ENCODE results near the gene SIRPG. TPM values are rescaled to one million over a fixed set of nuclear protein-coding genes. Genes with fewer than 3 reads are reported as not detected.

SIRPG gene
- total and polyA plus RNA-seq, 2 of the 8 experiments (the other 6 are each of a cell fraction or from before 2014, with no cell fraction given), result 0.08 TPM; not detected in 1

DNA sequence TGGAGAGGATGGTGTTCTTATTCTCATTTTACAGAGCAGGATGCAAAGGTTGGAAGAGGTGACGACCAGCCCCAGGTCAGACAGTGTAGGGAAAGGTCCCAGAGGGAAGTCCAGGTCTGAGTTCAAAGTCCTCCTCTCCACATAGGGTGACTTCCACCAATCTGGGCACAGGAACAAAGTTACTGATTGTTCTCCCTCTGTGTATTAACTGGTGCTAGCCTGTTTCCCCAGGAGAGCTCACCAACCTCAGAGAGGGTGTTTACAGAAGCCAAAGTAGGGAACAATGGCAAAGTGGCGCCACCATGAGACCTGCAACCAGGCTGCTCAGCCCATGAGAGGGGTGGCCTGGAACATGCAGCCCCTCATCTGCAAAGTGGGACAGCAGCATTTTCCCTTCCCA is 21.0 kb downstream of the SIRPG start:
- Histone ChIP-seq H3K4me1 (replicated peaks in 1 of 4; ENCODE audit: control insufficient read depth in 3 of 4, insufficient read depth in 4 of 4, low read length in 3 of 4) (peaks cover 0 to 6% (median 2%) of the 10 kb centered on the region in 4 experiments; a peak in 4 of 7 replicates), H2BK5ac (ENCODE audit: low read depth, low read length) (no peak overlapping the region), H3K27me3 (replicated peaks in 1 of 4; ENCODE audit: control insufficient read depth in 3 of 4, extremely low read depth in 1 of 4, insufficient read depth in 3 of 4, low read length in 3 of 4) (no peaks in the 10 kb centered on the region), H4K91ac (replicated peaks; ENCODE audit: insufficient read length, low read length) (no peak overlapping the region), H4K20me1 (replicated peaks in 1 of 2; ENCODE audit: control insufficient read depth in 1 of 2, insufficient read depth in 2 of 2, low read length in 2 of 2) (no peaks in the 10 kb centered on the region), H3K9ac (replicated peaks in 1 of 4; ENCODE audit: extremely low read depth in 1 of 4, low read depth in 3 of 4, low read length in 3 of 4) (no peak overlapping the region), H3K14ac (ENCODE audit: insufficient read length) (no peak overlapping the region), H3K23ac (ENCODE audit: insufficient read length) (no peak overlapping the region), H3K27ac (ENCODE audit: low read depth, low read length) (no peak overlapping the region), H2BK120ac (replicated peaks; ENCODE audit: low read depth, low read length) (no peak overlapping the region), H3K4ac (replicated peaks; ENCODE audit: insufficient read length, low read depth, low read length) (no peak overlapping the region), H2AFZ (ENCODE audit: low read length) (no peak overlapping the region), H3K4me2 (ENCODE audit: insufficient read depth in 1 of 2, low read depth in 2 of 2, low read length in 2 of 2) (no peak overlapping the region), H3K56ac (replicated peaks; ENCODE audit: insufficient read length, low read depth, low read length) (no peak overlapping the region), H3K4me3 (ENCODE audit: extremely low read depth in 1 of 4, insufficient read depth in 2 of 4, low read depth in 3 of 4, low read length in 4 of 4) (no peak overlapping the region), H3K18ac (ENCODE audit: extremely low read depth, low read length) (no peak overlapping the region), H3K36me3 (ENCODE audit: control insufficient read depth in 2 of 4, insufficient read depth in 4 of 4, low read length in 3 of 4) (no peaks in the 10 kb centered on the region), H2BK12ac (ENCODE audit: low read depth, low read length) (no peak overlapping the region), H3K79me1 (ENCODE audit: low read depth, low read length) (no peaks in the 10 kb centered on the region), H2AK5ac (ENCODE audit: low read depth, low read length) (no peak overlapping the region), H4K5ac (ENCODE audit: insufficient read length, low read depth, low read length) (no peak overlapping the region), H3K79me2 (ENCODE audit: control insufficient read depth in 1 of 2, insufficient read depth in 2 of 2, low read length in 2 of 2) (no peaks in the 10 kb centered on the region), H2BK20ac (ENCODE audit: low read length) (no peak overlapping the region), H3K23me2 (ENCODE audit: low read depth, low read length) (no peaks in the 10 kb centered on the region), H4K8ac (ENCODE audit: extremely low read depth, insufficient read depth, low read length) (no peak overlapping the region), H2BK15ac (ENCODE audit: low read length) (no peak overlapping the region), H3K9me3 (ENCODE audit: insufficient read depth in 2 of 2, low read depth in 1 of 2, low read length in 1 of 2) (no peaks in the 10 kb centered on the region)
- FAIRE-seq, result no peak
- 92% methylated on average over 2 of the region's 2 CpGs; no CpG with 5 or more reads in 1 of the 2 experiments for WGBS, 2 experiments (ENCODE audit: extremely low coverage in 1 of 2, insufficient coverage in 1 of 2, insufficient read length in 1 of 2, insufficient replicate concordance in 2 of 2, low coverage in 1 of 2, low lambda C conversion rate in 2 of 2, missing lambda C conversion rate in 1 of 2)
- CTCF ChIA-PET (ENCODE audit: partially characterized antibody), result interaction anchor here (1.0 to 1.4 kb wide), 4 partner anchors 13 to 127 kb away, joined by 3 to 4 read pairs (median 3); no protein-coding TSS in a partner anchor
- DNase-seq (ENCODE audit: low read depth in 1 of 2, low spot score in 2 of 2), result no peak
- POLR2A ChIA-PET (ENCODE audit: partially characterized antibody), result no interaction called here
- TF ChIP-seq, protein P1, sequence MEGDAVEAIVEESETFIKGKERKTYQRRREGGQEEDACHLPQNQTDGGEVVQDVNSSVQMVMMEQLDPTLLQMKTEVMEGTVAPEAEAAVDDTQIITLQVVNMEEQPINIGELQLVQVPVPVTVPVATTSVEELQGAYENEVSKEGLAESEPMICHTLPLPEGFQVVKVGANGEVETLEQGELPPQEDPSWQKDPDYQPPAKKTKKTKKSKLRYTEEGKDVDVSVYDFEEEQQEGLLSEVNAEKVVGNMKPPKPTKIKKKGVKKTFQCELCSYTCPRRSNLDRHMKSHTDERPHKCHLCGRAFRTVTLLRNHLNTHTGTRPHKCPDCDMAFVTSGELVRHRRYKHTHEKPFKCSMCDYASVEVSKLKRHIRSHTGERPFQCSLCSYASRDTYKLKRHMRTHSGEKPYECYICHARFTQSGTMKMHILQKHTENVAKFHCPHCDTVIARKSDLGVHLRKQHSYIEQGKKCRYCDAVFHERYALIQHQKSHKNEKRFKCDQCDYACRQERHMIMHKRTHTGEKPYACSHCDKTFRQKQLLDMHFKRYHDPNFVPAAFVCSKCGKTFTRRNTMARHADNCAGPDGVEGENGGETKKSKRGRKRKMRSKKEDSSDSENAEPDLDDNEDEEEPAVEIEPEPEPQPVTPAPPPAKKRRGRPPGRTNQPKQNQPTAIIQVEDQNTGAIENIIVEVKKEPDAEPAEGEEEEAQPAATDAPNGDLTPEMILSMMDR (IDR thresholded peaks at IDR 0.05; ENCODE audit: control extremely low read depth in 1 of 3, insufficient read depth in 1 of 3, low read depth in 1 of 3, low read length in 3 of 3), result peak; percentile 52 to 59 (median 53)
- TF ChIP-seq CTBP2 (IDR thresholded peaks at IDR 0.05; ENCODE audit: borderline replicate concordance, insufficient read depth, insufficient read length, low read length) (no peak), RAD21 (IDR thresholded peaks at IDR 0.05 in 1 of 2, conservative IDR thresholded peaks at IDR 0.05 in 1 of 2; ENCODE audit: low read depth in 2 of 2, low read length in 2 of 2) (peak; percentile 54 to 66)
